Measurements from ENCODE around the gene FSHR.

FSHR gene

DNA sequence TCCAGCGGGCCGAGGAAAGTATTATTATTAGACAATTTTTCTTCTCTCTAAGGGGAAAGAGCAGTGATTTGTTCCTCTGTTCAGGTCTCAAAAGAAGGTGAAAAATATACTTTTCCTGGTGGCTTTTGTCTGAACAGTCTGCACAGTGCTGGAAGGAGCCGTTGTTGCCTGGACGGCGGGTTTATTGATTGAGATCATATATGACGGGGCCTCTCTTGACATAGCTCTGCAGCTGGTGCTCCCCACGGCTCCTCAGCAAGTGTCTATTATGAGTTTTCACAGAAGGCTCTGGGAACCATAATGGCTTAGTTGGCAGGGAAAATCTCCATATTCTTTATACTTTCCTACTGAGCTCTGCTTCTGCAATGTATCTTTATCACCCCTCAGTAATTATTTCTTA is 42.9 kb downstream of the FSHR start:
- DNase-seq (ENCODE audit: low read depth in 1 of 2, low spot score in 1 of 2) = no peak

DNA sequence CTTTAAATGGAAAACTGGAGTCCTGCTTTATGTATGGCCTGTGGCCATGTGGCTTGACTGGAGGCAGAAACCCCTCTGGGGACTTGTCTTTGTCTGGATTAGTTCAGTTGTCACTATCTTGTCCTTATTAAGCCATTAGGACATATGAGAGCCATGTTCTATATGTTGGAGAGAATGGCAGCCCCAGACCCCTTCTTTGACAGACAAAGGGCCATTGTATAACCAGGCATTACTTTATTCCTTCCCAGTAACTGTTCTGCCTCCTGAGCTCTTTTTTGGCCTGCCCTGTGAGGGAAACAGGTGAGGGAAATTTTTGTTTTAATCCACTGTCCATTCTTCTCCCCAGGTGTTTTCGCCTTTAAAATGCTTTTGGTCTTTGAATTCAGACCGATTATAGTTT is 43.3 kb downstream of the FSHR start:
- DNase-seq (ENCODE audit: low read depth in 1 of 2, low spot score in 1 of 2) = no peak

DNA sequence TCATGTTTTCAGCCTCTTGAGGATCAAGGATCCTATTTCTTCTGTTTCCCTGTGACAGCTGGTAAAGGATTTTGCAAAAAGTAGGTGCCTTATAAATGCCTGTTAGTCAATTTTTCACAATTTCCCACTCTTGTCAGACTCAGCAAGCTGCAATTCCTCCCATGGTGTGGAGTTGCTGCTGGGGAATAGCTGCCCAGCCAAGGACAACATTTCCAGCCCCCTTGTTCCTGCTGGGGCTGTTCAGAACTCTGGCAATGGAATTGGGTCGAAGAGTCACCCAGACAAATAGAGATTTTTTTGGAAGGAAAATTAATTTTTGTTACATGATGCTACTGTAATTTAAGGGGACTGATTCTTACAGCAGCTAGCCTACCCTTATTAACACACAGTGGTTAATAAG is 43.7 kb downstream of the FSHR start:
- no peak for DNase-seq (ENCODE audit: low read depth in 1 of 2, low spot score in 1 of 2)

DNA sequence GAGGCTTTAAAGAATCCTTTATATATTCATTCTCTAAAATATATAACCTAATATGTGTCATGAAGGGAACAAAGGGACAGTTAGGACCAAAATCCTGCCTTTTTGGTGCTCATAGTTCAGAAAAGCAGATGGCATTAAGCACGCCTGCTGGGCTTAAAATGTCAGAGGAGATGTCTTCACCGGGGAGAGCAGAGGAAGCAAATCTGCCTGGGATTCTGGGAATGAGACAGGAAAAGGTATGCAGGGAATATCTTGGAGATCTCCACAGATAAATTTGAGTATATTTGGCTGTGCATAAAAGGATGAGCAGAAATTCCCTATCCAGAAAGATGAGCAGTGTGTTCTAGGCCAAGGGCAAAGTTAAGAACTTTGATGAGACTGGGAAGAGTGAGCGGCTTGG is 45.5 kb downstream of the FSHR start:
- DNase-seq (ENCODE audit: low read depth in 1 of 2, low spot score in 1 of 2) = no peak

DNA sequence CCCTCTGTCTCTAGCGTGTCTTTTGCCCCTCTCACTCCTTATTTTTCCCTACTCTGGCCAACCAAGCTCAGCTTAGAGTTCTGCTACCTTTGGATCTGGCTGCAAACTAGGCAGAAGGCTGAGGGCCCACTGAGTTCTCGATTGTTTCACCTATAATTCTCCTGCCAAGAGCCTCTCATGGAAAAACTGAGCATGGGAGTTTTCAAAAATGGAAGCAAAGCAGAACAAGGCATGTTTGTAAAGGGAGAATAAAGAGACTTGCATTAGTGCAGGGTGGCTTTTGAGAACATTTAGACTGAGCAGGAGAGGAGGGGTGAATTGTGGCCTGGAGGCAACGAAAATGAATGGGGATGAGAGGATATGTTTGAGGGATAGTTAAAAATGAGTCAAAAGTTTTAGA is 45.9 kb downstream of the FSHR start:
- DNase-seq (ENCODE audit: low read depth in 1 of 2, low spot score in 1 of 2) = no peak

DNA sequence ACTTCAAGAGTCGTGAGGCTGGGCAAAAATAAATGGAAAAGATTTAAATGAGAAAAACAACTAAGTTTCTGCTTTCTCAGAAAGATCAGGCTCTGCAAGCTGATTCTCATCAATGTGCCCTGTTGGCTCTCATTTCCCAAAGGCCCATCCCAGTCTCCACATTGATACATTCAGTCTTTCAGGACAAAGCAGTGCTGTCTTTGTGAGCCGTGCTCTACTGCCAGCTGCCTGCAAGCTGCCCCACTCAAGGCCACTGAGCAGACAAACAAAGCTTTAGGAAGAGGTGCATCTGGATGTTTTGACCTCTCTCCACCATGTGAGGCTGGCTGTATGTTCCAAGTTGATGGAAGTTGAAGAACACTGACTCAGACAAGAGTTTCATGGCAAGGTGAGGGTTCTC is 48.8 kb downstream of the FSHR start:
- no peak for DNase-seq (ENCODE audit: low read depth in 1 of 2, low spot score in 1 of 2)

DNA sequence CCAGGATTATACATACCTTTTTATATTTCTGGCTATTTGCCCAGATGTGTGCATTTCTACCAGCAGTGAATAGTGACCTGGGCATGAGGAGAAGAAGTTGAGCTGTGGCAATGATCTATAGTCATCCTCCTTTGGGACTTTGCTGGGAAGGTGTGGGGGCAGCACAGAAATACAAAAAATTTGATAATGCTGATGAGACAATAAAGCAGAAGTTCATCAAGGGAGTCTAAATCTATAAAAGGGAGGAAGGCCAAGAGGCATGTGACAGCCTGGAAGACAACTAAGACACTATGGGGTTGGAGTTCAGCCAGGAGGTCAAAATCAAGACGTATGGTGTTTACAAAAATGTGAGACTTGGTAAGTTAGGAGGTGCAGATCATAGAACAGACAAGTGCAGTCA is 52.2 kb downstream of the FSHR start:
- no peak for DNase-seq (ENCODE audit: low read depth in 1 of 2, low spot score in 1 of 2)

DNA sequence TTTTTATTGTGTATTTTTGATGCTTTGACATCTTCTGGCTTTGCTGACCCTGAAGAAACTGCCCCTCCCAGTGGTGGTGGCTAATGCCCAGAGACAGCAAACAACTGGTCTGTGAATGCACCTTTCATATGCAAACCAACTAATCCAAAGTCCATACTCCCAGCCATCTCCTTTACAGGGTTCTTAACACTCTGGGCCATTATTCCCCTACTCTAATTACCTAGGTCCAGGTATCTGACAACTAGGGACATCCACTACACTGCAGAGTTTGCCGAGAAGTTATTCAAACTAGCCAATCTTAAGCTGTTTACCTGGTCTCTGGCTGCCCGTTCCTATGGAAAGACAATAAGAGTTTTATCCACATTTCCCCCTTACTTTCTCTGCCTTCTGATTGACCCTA is 73.6 kb downstream of the FSHR start:
- DNase-seq (ENCODE audit: low read depth in 1 of 2, low spot score in 1 of 2) = no peak

DNA sequence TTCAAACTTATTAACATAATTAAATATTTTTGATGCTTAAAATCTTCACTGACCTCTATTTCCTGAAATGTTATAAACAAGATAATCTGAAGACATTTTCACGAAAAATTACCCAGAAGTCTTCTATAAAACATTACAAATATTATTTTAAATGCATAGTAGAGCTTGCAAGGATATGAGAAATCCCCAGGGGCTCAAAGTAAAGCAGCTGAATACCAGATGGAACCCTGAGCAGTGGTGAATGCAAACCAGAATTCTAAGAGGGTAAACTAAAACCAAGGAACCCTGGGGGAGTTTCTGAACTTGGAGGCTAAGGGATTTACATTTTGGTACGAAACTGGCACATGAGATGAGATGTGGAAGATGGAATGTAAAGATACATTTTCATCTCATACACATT is 83.6 kb downstream of the FSHR start:
- DNase-seq (ENCODE audit: low read depth in 1 of 2, low spot score in 1 of 2) = no peak

DNA sequence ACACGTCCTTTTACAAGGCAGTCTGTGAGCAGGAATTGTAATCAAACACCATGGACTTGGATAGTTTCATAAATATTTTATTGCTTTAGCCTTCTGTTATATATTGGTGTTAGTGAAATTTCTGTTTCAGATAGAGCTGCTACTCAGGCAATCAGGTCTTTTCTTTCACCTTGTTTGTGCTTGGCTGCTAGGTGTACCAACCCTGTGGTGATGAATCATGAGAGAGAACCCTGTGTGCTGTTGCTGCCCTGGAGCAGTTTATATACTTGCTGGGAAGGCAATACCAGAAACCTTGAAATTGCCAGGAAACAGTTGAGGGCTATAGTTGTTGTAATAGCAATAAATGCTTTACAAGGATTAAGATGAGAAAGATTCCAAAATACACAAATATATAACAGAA is 84.5 kb downstream of the FSHR start:
- DNase-seq (ENCODE audit: low read depth in 1 of 2, low spot score in 1 of 2) = no peak

DNA sequence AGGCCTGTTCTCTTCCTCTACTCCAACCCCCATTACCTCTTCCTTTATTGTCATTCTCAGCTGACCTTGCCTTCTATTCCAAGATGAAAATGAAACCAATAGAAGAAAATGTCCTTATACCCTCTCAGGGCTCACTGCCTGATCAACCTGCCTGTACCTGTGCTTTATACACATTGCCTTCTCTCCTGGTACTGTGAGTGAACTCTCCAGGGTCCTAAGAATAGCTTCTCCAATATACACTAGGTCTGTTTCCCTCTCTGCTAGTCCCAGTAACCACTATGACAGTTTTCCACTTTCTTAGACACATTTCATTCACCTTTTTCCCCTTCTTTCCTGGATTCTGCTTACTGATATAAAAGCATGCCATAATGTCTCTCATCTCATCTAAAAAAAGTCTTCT is 85.7 kb downstream of the FSHR start:
- no peak for DNase-seq (ENCODE audit: low read depth in 1 of 2, low spot score in 1 of 2)

DNA sequence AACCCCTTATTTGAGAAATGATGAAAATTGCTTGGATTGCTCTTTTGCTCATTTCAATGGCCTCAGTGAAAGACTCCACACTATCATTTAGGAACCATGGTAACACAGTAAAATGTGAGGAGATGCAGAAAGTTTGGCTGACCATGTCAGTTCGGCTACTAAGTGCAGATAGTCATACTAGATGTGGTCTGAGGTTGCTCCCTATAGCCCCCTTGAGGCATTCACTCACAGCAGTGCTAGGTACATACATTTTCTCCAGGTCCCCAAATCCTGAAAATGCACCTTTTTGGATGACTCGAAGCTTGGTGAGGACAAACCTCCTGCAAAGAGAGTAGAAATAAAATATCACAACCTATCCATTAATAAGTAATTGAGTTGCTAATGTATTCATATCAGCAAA is 86.3 kb downstream of the FSHR start:
- no peak for DNase-seq (ENCODE audit: low read depth in 1 of 2, low spot score in 1 of 2)

DNA sequence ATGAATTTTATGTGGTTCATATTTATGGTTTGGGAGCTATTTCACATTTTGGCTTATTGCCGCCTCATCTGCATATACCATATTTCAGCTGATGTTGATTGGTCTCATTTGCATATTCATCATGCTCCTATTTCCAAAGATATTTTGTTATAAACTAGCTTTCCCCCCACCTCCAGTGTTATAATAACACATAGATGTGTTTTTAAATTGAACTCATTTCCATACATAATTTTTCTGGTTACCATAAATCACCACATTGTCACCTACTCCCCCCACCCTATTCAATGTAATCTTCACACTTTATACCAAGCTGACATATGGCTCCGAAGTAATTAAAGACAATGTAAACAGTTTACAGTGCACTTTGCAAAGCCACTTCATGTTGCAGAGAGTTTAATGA is 101.2 kb downstream of the FSHR start:
- no peak for DNase-seq (ENCODE audit: low read depth in 1 of 2, low spot score in 1 of 2)

DNA sequence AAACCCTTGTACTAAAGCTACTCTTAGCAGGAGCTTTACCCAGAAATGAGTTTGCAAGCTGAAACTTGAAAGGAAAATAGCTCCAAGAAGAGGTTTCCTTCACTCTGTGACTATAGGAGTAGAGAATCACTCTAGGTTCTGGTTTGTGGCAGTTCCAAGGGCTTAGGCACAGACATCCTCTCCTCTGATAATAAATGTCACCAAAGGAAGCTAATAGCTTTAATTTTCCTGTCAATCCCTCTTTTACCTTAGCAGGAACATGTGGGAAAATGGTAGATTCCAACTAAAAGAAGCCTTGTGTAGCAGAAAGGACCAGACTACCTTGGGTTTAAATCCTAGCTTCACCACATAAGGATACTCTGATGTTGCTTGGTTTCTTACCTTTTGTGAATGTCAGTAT is 104.0 kb downstream of the FSHR start:
- DNase-seq (ENCODE audit: low read depth in 1 of 2, low spot score in 1 of 2) = no peak

DNA sequence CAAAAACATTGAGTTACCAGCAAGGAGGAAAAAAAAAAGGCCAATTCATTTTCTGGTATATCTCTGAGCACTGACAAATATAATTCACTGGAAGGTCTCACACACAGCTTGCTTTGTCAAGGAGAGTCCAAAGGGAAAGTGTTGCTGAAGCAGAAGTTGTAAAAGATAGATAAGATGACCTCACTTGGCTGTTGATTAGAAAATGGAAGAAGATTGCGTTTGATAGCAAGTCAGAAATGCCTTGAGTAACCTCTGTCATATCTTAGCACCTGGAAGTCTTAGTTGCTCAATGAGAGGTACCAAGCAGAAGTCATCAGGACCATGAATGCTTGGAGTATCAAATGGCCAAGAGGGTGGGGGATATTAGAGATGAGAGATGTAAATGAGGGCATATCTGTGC is 105.2 kb downstream of the FSHR start:
- DNase-seq (ENCODE audit: low read depth in 1 of 2, low spot score in 1 of 2) = no peak

DNA sequence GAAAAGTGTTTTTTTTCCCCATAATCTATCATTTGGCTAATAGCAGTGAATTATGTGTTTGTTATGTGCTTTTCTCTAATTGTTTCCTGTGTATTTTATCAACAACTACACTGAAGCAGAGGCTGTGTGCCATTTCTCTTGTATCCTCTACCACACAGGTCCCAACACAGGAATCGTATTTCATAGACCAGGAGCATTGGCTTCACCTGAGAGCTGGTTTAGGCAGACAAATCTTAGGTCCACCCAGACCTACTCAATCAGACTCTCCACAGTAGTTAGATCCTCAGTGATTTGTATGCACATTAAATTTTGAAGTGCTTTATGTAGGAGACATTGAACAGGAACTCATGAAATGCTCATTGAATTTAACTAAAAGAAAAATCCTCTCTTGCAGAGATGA is 109.2 kb downstream of the FSHR start:
- no peak for DNase-seq (ENCODE audit: low read depth in 1 of 2, low spot score in 1 of 2)

DNA sequence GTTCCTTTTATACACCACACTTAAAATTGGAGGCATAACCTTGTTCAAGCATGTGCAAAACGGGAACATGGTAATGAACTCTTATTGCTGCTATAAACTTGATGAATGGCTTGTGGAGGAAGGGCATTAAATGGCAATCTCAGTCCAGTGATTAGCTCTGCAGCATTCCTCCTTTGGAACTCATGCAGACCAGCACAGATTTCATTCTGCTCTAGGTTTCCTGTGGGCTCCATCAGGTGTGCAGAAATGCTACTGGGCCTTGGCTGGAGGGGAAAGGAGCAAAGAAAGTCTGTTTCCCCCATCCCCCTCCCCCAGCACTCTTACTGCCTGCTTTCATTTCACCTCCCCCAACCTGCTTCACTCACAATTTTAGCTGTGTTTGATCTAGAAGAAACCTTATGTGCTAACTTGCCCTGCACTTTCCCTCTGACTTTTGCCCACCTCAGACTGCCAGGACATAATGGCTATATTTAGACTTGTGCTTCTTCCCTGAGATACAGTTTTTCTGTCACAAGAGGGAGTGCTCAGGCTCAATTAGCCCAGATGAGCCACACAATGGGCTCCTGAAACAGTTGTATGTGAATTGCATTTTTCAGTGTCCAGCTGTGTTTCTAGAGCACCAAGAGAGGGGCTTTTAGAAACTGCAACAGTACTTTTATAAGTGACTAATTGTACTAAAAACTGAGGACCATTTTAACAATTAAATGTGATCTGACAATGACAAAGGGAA is 109.8 kb downstream of the FSHR start:
- no peak for DNase-seq (ENCODE audit: low read depth in 1 of 2, low spot score in 1 of 2)

DNA sequence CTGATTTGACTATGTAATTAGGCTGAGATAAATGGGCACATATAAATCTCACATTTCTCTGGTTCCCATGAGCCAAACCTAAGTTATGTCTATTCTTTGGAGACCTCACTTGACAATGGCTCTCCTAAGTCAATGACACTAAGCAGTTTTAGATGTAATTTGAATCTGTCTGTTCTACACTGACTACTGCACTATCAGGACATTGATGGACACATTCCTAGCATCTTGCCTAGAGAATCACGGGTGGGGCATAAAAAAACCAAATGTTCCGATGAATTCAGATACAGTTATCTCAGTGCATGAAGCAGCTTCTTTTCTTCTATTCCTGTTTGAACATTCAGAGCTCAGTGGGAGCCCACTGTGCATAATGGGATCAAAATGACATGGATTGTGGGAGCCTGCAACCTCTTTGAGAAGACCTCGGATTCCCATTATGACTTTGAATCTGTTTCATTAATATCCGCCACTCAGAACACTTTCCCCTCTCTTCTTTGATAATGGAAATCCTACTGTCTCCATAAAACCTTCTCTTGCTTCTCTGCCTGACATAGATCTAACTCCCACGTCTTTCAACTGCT is 110.8 kb downstream of the FSHR start:
- DNase-seq (ENCODE audit: low read depth in 1 of 2, low spot score in 1 of 2) = no peak

DNA sequence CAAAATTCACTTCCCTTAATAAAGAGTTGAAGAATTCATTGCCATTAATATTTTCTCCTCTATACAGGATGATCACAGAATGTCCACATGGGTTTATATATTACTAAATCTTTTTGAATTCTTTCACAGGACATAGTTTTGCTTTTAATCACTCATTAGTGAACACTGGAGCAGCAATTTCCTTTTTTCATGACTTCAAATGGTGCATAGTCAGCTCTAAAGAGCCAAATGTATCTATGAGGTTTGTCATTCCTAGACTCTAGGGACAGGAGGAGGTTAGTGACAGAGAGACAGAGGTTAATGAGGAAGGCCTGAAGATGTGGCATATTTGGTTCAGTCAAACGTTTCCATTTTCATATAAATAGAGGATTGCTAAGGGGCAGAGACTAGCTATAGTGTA is 111.8 kb downstream of the FSHR start:
- no peak for DNase-seq (ENCODE audit: low read depth in 1 of 2, low spot score in 1 of 2)

DNA sequence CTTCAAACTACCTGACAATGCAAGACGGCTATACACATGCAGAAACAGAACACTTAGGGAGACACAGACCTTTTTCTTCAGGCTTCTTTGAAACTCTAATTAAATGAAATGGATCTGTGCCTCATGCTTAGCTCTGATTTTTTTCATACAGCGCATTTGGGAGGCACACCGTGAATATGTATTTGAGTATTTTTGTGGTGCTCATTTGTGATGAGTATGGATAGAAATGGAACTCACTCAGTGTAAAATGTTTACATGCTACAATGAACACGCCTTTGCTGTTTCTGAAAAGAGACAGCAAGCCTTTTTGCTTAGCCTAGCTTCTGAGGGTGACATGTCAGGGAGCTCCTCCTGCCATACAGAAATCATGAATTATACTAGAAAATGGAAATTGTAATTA is 113.3 kb downstream of the FSHR start:
- DNase-seq (ENCODE audit: low read depth in 1 of 2, low spot score in 1 of 2) = no peak

DNA sequence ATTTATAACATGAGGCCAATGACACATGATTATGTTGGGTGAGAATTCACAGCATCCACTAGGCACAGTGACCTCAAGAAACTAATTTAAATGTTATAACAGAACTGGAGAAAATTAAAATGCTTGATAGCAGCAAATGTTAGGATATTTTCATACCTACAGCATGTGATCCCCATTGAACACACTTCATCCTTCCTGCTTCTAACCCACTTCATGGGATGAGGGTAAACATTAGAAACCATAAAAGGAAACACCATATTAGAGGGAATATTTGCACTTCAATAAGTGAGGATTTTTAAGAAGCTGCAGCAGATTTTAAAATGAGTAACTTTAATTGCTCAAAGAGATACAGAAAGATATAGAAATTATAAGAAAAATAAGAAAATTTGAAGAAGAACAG is 117.1 kb downstream of the FSHR start:
- DNase-seq (ENCODE audit: low read depth in 1 of 2, low spot score in 1 of 2) = no peak

DNA sequence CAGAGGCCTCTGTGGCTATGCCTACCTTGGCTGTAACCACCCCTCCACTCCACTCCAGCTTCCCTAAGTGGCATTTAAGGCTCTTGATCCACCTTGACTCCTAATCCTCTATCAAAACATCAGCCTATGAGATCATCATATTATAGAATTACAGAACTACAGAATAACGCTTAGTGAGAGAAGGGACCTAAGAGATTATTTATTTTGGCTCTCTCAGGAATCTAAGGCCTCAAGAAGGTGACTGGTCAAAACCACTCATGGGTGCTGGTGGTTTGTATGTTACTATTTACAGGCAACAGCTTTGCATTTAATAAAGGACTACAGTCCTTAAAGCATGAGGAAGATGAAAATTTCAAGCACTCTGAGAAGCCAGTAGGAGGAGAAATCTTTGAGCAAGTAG is 118.8 kb downstream of the FSHR start:
- no peak for DNase-seq (ENCODE audit: low read depth in 1 of 2, low spot score in 1 of 2)

DNA sequence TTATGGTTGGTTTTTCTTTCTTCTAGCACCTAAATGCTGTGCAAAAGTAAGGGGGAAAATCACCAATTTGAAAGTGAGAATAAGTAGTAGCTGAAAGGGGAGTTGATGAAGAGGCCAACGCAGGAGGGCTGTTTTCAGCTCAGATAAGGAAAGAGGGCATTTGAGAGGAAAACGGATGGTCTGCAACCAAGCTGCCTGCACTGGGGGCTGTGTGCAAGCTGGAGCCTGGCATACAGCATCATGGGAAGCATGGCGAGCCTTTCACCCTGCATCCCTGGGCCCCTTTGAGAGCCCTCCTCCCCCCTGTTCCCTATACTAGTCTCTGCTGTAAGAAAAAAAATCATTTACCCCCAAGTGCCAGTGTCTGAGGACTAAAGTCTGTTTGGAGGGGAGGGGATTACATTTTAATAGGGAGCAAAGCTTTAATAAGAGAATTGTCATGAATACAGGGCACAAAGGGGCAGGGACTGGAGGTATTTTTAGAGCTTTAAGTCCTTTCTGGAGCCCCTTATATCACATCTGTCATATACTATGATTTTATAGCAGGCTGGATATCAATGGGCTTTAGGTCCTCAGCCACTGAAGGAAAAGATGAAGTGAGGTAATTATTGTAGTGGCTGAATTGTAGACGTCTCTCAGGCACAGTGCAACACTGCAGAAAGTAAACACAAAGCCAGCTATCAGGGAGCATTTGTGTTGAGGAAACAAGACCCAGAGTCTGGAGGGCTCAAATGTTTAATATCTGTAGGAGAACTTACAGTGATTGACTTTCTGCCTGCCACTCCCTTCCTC is 120.7 kb downstream of the FSHR start:
- DNase-seq (ENCODE audit: low read depth in 1 of 2, low spot score in 1 of 2) = no peak
